IMR-90 (cell line): ENCODE measurements around the gene PAF1. TPM values are rescaled to one million over a fixed set of nuclear protein-coding genes. Genes with fewer than 3 reads are reported as not detected.

ENCODE experiments used
- ATAC-seq: fragments of 200-7000 bp; cut with Tn5 transposase; 2 replicates; pipeline ENCODE4 v1.9.1; 2020; ENCODE audit warnings: low read depth, mild to moderate bottlenecking, moderate library complexity
- BruUV-seq: library from RNA; stranded (reverse); fragments of 400-500 nt; replicated peaks from 2 replicates; lab custom pipeline; 2021; lab: Mats Ljungman, UMichigan
- CTCF ChIA-PET: fragments of 300-600 bp; formaldehyde crosslinking; extraction: SDS; loops from one replicate; lab custom pipeline; 2021; ENCODE audit warnings: antibody characterized with exemption; lab: Yijun Ruan, JAX
- POLR2A ChIA-PET: fragments of 300-600 bp; sonication (Branson Sonifier 250); formaldehyde crosslinking; loops from one replicate; lab custom pipeline; 2022; ENCODE audit warnings: antibody characterized with exemption; ENCODE audit not compliant: unreplicated experiment; lab: Charles Lee
- DNase-seq: peaks from one replicate; pipeline ENCODE4 v3.0.0; 2013
- H2AFZ ChIP-seq: replicated peaks from 2 replicates; pipeline ENCODE3; 2013; ENCODE audit warnings: low read length, mild to moderate bottlenecking; ENCODE audit not compliant: poor library complexity
- H2AK5ac ChIP-seq: 2 replicates; pipeline ENCODE4 v1.6.1; 2013; ENCODE audit warnings: low read depth, low read length, inconsistent platforms
- H2AK9ac ChIP-seq: replicated peaks from 2 replicates; pipeline ENCODE3; 2013; ENCODE audit warnings: mild to moderate bottlenecking, low read depth, low read length, moderate library complexity; ENCODE audit not compliant: poor library complexity
- H2BK120ac ChIP-seq: 2 replicates; pipeline ENCODE4 v1.6.1; 2013; ENCODE audit warnings: low read depth, low read length, inconsistent platforms
- H2BK15ac ChIP-seq: 3 replicates; pipeline ENCODE4 v1.6.1; 2013; ENCODE audit warnings: low read depth, low read length, inconsistent platforms
- H2BK20ac ChIP-seq: 2 replicates; pipeline ENCODE4 v1.6.1; 2013; ENCODE audit warnings: low read depth, mild to moderate bottlenecking, inconsistent platforms, low read length, moderate library complexity
- H2BK5ac ChIP-seq: 2 replicates; pipeline ENCODE4 v1.6.1; 2013; ENCODE audit warnings: mild to moderate bottlenecking, low read depth, low read length, inconsistent platforms; ENCODE audit not compliant: poor library complexity, severe bottlenecking
- H3K14ac ChIP-seq: replicated peaks from 2 replicates; pipeline ENCODE4 v1.6.1; 2013; ENCODE audit warnings: low read depth, low read length, inconsistent platforms
- H3K18ac ChIP-seq: 2 replicates; pipeline ENCODE4 v1.6.1; 2013; ENCODE audit warnings: low read depth, low read length, control low read depth
- H3K23ac ChIP-seq: 2 replicates; pipeline ENCODE4 v1.6.1; 2013; ENCODE audit warnings: low read depth, low read length, inconsistent platforms
- H3K27ac ChIP-seq: 2 replicates; pipeline ENCODE4 v1.5.1; 2013; ENCODE audit warnings: mild to moderate bottlenecking, control low read depth, low read length; ENCODE audit not compliant: insufficient read depth
- H3K27me3 ChIP-seq: 2 replicates; pipeline ENCODE4 v1.6.1; 2013; ENCODE audit warnings: low read length; ENCODE audit not compliant: control insufficient read depth, insufficient read depth
- H3K36me3 ChIP-seq: 2 replicates; pipeline ENCODE4 v1.6.1; 2013; ENCODE audit warnings: low read length, mixed read lengths; ENCODE audit not compliant: control insufficient read depth, insufficient read depth
- H3K4ac ChIP-seq: 2 replicates; pipeline ENCODE4 v1.6.1; 2013; ENCODE audit warnings: low read depth, low read length, inconsistent platforms
- H3K4me1 ChIP-seq: 2 replicates; pipeline ENCODE4 v1.6.1; 2013; ENCODE audit warnings: low read length, mixed read lengths; ENCODE audit not compliant: control insufficient read depth, insufficient read depth
- H3K4me2 ChIP-seq: 2 replicates; pipeline ENCODE4 v1.6.1; 2013; ENCODE audit warnings: low read depth, mild to moderate bottlenecking, control low read depth, low read length, moderate library complexity
- H3K4me3 ChIP-seq: 2 replicates; pipeline ENCODE4 v1.5.1; 2013; ENCODE audit warnings: low read depth, mild to moderate bottlenecking, control low read depth, low read length, moderate library complexity; ENCODE audit not compliant: insufficient read depth
- H3K56ac ChIP-seq: 2 replicates; pipeline ENCODE4 v1.6.1; 2013; ENCODE audit warnings: low read length, inconsistent platforms; ENCODE audit not compliant: insufficient read depth; ENCODE audit errors: extremely low read depth
- H3K79me1 ChIP-seq, 2 experiments: 2 replicates each; pipeline ENCODE4 v1.6.1; 2013; ENCODE audit warnings: low read length in 2 of 2, inconsistent platforms in 1 of 2, low read depth in 1 of 2
- H3K9ac ChIP-seq: 2 replicates; pipeline ENCODE4 v1.6.1; 2013; ENCODE audit warnings: low read depth, low read length, control low read depth
- H3K9me1 ChIP-seq: 2 replicates; pipeline ENCODE4 v1.6.1; 2013; ENCODE audit warnings: low read length, inconsistent platforms; ENCODE audit not compliant: insufficient read depth
- H3K9me3 ChIP-seq: 2 replicates; pipeline ENCODE4 v1.6.1; 2013; ENCODE audit warnings: low read length; ENCODE audit not compliant: control insufficient read depth, insufficient read depth
- H4K20me1 ChIP-seq: 2 replicates; pipeline ENCODE4 v1.6.1; 2013; ENCODE audit warnings: low read length, inconsistent platforms; ENCODE audit not compliant: insufficient read depth
- H4K5ac ChIP-seq: 2 replicates; pipeline ENCODE4 v1.6.1; 2013; ENCODE audit warnings: mild to moderate bottlenecking, low read depth, low read length, control low read depth
- H4K8ac ChIP-seq, 2 experiments: 2 replicates each; pipeline ENCODE4 v1.6.1; 2013; ENCODE audit warnings: low read depth in 2 of 2, low read length in 2 of 2, control low read depth in 1 of 2, inconsistent platforms in 1 of 2
- H4K91ac ChIP-seq: 2 replicates; pipeline ENCODE4 v1.6.1; 2013; ENCODE audit warnings: low read depth, low read length, inconsistent platforms; ENCODE audit not compliant: insufficient read depth
- BHLHE40 ChIP-seq: fragments of 150-350 bp; IDR thresholded peaks from 2 replicates; pipeline ENCODE4 v1.6.1; 2016; ENCODE audit warnings: mild to moderate bottlenecking, low read depth, low read length
- CTCF ChIP-seq: conservative IDR thresholded peaks from 2 replicates; pipeline ENCODE4 v1.5.1; 2012; ENCODE audit warnings: mild to moderate bottlenecking, low read depth, low read length, improper control_type of control experiment
- ELK1 ChIP-seq: fragments of 150-350 bp; IDR thresholded peaks from 2 replicates; pipeline ENCODE4 v1.6.1; 2016; ENCODE audit warnings: low read depth, mild to moderate bottlenecking, low read length, moderate library complexity, borderline replicate concordance
- FOS ChIP-seq: fragments of 150-350 bp; IDR thresholded peaks from 2 replicates; pipeline ENCODE4 v1.6.1; 2016; ENCODE audit warnings: low read depth, low read length
- MAZ ChIP-seq: IDR thresholded peaks from 2 replicates; pipeline ENCODE4 v1.6.1; 2012; ENCODE audit warnings: low read depth, mild to moderate bottlenecking, low read length, improper control_type of control experiment, moderate library complexity, borderline replicate concordance
- NFE2L2 ChIP-seq: fragments of 150-350 bp; IDR thresholded peaks from 2 replicates; pipeline ENCODE4 v1.6.1; 2016; ENCODE audit warnings: low read depth, mild to moderate bottlenecking, low read length
- POLR2A ChIP-seq: IDR thresholded peaks from 2 replicates; pipeline ENCODE4 v1.6.1; 2012; ENCODE audit warnings: mild to moderate bottlenecking, low read depth, low read length
- RCOR1 ChIP-seq: IDR thresholded peaks from 2 replicates; pipeline ENCODE4 v1.6.1; 2012; ENCODE audit warnings: mild to moderate bottlenecking, low read length, improper control_type of control experiment; ENCODE audit not compliant: insufficient replicate concordance
- RFX5 ChIP-seq: IDR thresholded peaks from 2 replicates; pipeline ENCODE4 v1.8.0; 2012; ENCODE audit warnings: low read depth, mild to moderate bottlenecking, low read length, moderate library complexity
- SMC3 ChIP-seq: fragments of 150-350 bp; IDR thresholded peaks from 2 replicates; pipeline ENCODE4 v1.6.1; 2016; ENCODE audit warnings: low read depth, mild to moderate bottlenecking, antibody characterized with exemption, low read length, moderate library complexity
- USF2 ChIP-seq: fragments of 150-350 bp; IDR thresholded peaks from 2 replicates; pipeline ENCODE4 v1.6.1; 2017; ENCODE audit warnings: mild to moderate bottlenecking, antibody characterized with exemption, low read length, low read depth
- WGBS, 2 experiments: methylation state at CpG; one replicate each; pipeline versions ENCODE4 v1.1.5 to v1.1.7; 2013; ENCODE audit warnings: missing lambda C conversion rate in 2 of 2; ENCODE audit not compliant: insufficient read length in 1 of 2; ENCODE audit errors: extremely low coverage in 2 of 2; 5-methylcytosine and 5-hydroxymethylcytosine counted together
- dilution Hi-C: fragments of 300-500 bp; cut with HindIII; formaldehyde crosslinking; loops from one replicate; pipeline ENCODE4 v1.14.3; 2018; ENCODE audit warnings: low sequenced_read_pairs; ENCODE audit not compliant: unreplicated experiment
- in situ Hi-C: fragments of 300-500 bp; cut with MboI; formaldehyde crosslinking; loops from 3 replicates; pipeline ENCODE4 v1.14.3; 2019; ENCODE audit warnings: low sequenced_read_pairs, inconsistent platforms, mixed read lengths
- intact Hi-C: fragments of 100-400 bp; cut with micrococcal nuclease; formaldehyde crosslinking; loops from 2 replicates; pipeline ENCODE4 v1.10.0; 2022
- polyA plus RNA-seq, 3 experiments: library from polyadenylated mRNA; depleted of rRNA; stranded (reverse); fragments of >200 nt; gene quantifications; 2 replicates each; pipeline ENCODE4 v1.2.3, GENCODE V29; 2012; ENCODE audit warnings: low replicate concordance in 1 of 3
- total RNA-seq: library from RNA; depleted of rRNA; stranded (reverse); fragments of >200 nt; gene quantifications from 2 replicates; pipeline ENCODE4 v1.2.3, GENCODE V29; 2012

PAF1 gene
- total and polyA plus RNA-seq, 2 of the 4 experiments (the other 2 are of a cell fraction), result 45.7 to 54.3 TPM

GRCh38 chr19:39412100-39412866, 21.4 kb upstream of the PAF1 start, which contains the start of gene PLEKHG2 (continued):
- TF ChIP-seq RCOR1 (no peak), USF2 (peak; percentile 91)

GRCh38 chr19:39411832-39412099, 20.9 kb upstream of the PAF1 start:
- peak overlapping the region; percentile 98; the same call in 1 of the 2 replicates for H4K91ac ChIP-seq
- peak overlapping the region; percentile 49 for H2BK120ac ChIP-seq
- in situ Hi-C loops, result no loop called here
- peak overlapping the region; percentile 87; the same call in 1 of the 2 replicates for H3K23ac ChIP-seq
- H2AFZ ChIP-seq, result no peak overlapping the region
- peaks cover 10 to 49% of the 10 kb centered on the region in 2 experiments; a peak in 3 of 4 replicates for H3K79me1 ChIP-seq
- H3K56ac ChIP-seq, result 0 out of 2 replicates have a peak overlapping the region, but pooled peaks have one; percentile 59
- H3K4me1 ChIP-seq, result peaks cover 26% of the 10 kb centered on the region
- peak overlapping the region; percentile 99; the same call in 1 of the 2 replicates for H3K14ac ChIP-seq
- peaks cover 29% of the 10 kb centered on the region for H3K36me3 ChIP-seq
- dilution Hi-C loops, result no loop called here
- no peak overlapping the region for H2BK15ac ChIP-seq
- ATAC-seq (peak; percentile 31), DNase-seq (peak; percentile 92)
- H2AK9ac ChIP-seq, result no peak overlapping the region
- no peaks in the 10 kb centered on the region for H3K9me3 ChIP-seq
- H3K18ac ChIP-seq, result no peak overlapping the region
- peak overlapping the region in 1 of 2 experiments; percentile 94; a peak in 1 of 4 replicates for H4K8ac ChIP-seq
- H4K20me1 ChIP-seq, result peaks cover 56% of the 10 kb centered on the region
- H3K27me3 ChIP-seq, result no peaks in the 10 kb centered on the region
- POLR2A ChIA-PET, result interaction anchor here (1.0 to 1.5 kb wide), 3 partner anchors 8 to 17 kb away, joined by 3 to 6 read pairs (median 5); no protein-coding TSS in a partner anchor
- H2BK20ac ChIP-seq, result no peak overlapping the region
- H4K5ac ChIP-seq, result no peak overlapping the region
- CTCF ChIA-PET, result interaction anchor here (0.7 to 2.3 kb wide), 6 partner anchors 8 to 24 kb away, joined by 3 to 28 read pairs (median 4); partner anchors contain the start of genes MED29 and RPS16
- peak overlapping the region; percentile 98; the same call in 1 of the 2 replicates for H2AK5ac ChIP-seq
- H3K27ac ChIP-seq, result peak overlapping the region; percentile 11; the same call in 1 of the 2 replicates
- WGBS, 2 experiments, result 0% methylated on average over 1 of the region's 7 CpGs; no CpG with 5 or more reads in 1 of the 2 experiments
- peak overlapping the region; percentile 20; the same call in 1 of the 2 replicates for H3K4me3 ChIP-seq
- H2BK5ac ChIP-seq, result peak overlapping the region; percentile 85
- peaks cover 9% of the 10 kb centered on the region; the same call in 1 of the 2 replicates for H3K9me1 ChIP-seq
- BruUV-seq, result no TSS peak
- peak overlapping the region; percentile 98; the same call in 1 of the 2 replicates for H3K4ac ChIP-seq
- peak overlapping the region; percentile 71; the same call in 1 of the 2 replicates for H3K4me2 ChIP-seq
- peak overlapping the region; percentile 20; the same call in 1 of the 2 replicates for H3K9ac ChIP-seq
- intact Hi-C loops, result loop anchor here (1.0 to 2.0 kb wide), 5 partner anchors 8 to 289 kb away; partner anchors contain the start of gene SAMD4B
- TF ChIP-seq ELK1 (no peak), FOS (no peak), RFX5 (no peak), POLR2A (peak; percentile 84), NFE2L2 (peak; percentile 24), MAZ (no peak; the same call in 1 of the 2 replicates), CTCF (peak; percentile 84), BHLHE40 (no peak), SMC3 (peak; percentile 73)
